Umbilical cord (tissue), 2 donors: ENCODE measurements around the gene MST1. TPM values are rescaled to one million over a fixed set of nuclear protein-coding genes. Genes with fewer than 3 reads are reported as not detected.

Experiments used
- DNase-seq: peaks from one replicate; pipeline ENCODE4 v3.0.0-alpha.2; 2015; ENCODE audit warnings: low spot score
- total RNA-seq: library from RNA; depleted of rRNA; stranded (reverse); fragments of >200 nt; gene quantifications from one replicate; pipeline ENCODE4 v1.2.3, GENCODE V29; 2014; ENCODE audit warnings: low replicate concordance; ENCODE audit not compliant: insufficient read depth

The MST1 gene
- total RNA-seq, 1 donor from 2014 or later, result 2.2 TPM

DNA sequence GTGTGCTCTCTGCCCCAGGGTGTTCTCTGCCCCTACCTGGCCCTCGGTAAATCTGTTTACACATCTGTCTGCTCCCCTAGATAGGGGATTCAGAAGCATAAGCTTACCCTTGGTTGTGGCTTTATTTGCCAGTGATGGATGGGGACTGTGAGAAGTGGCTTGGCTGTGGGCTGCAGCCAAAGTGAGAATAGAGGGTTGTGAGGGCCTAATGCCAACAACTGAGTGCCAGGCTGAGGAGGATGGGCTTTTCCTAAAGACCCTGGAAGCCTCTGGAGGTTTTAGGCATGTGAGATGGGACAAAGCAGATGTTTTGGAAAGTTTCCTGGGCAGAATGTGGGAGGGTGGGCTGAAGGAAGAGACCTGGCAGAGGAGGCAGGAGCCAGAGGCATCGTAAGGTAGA lies 30.6 kb downstream of the MST1 start:
- DNase-seq, result no peak

DNA sequence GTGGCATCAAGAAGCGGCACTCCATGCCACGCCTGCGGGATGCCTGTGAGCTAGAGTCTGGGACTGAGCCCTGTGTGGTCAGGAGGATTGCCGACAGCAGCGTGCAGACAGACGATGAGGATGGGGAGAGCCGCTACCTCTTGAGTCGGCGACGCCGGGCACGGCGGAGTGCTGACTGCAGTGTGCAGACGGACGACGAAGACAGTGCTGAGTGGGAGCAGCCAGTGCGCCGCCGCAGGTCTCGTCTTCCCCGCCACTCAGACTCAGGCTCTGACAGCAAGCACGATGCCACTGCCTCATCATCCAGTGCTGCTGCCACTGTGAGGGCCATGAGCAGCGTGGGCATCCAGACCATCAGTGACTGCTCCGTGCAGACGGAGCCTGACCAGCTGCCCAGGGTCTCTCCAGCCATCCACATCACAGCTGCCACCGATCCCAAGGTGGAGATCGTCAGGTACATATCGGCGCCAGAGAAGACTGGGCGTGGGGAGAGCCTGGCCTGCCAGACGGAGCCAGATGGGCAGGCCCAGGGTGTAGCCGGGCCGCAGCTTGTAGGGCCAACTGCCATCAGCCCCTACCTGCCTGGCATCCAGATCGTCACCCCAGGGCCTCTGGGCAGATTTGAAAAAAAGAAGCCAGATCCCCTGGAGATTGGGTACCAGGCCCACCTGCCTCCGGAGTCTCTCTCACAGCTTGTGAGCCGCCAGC lies 31.9 kb downstream of the MST1 start:
- DNase-seq, result no peak

DNA sequence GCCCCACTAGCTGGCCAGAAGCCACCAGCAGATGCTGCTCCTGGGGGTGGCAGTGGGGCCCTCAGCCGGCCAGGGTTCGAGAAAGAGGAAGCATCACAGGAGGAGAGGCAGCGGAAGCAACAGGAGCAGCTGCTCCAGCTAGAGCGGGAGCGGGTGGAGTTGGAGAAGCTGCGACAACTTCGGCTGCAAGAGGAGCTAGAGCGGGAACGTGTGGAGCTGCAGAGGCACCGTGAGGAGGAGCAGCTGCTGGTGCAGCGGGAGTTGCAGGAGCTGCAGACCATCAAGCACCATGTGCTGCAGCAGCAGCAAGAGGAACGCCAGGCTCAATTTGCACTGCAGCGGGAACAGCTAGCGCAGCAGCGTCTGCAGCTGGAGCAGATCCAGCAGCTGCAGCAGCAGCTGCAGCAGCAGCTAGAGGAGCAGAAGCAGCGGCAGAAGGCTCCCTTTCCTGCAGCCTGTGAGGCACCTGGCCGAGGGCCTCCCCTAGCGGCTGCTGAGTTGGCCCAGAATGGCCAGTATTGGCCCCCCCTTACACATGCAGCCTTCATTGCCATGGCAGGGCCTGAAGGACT lies 32.6 kb downstream of the MST1 start:
- DNase-seq, result no peak

DNA sequence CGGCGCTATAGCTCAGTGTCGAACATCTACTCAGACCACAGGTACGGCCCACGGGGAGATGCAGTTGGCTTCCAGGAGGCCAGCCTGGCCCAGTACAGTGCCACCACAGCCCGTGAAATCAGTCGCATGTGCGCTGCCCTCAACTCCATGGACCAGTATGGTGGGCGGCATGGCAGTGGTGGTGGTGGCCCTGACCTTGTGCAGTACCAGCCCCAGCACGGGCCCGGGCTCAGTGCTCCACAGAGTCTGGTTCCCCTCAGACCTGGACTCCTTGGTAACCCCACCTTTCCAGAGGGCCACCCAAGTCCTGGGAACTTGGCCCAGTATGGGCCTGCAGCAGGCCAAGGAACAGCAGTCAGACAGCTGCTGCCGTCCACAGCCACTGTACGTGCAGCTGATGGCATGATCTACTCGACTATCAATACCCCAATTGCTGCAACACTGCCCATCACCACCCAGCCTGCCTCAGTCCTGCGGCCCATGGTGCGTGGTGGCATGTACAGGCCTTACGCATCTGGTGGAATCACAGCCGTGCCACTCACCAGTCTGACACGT lies 33.5 kb downstream of the MST1 start:
- DNase-seq, result no peak

DNA sequence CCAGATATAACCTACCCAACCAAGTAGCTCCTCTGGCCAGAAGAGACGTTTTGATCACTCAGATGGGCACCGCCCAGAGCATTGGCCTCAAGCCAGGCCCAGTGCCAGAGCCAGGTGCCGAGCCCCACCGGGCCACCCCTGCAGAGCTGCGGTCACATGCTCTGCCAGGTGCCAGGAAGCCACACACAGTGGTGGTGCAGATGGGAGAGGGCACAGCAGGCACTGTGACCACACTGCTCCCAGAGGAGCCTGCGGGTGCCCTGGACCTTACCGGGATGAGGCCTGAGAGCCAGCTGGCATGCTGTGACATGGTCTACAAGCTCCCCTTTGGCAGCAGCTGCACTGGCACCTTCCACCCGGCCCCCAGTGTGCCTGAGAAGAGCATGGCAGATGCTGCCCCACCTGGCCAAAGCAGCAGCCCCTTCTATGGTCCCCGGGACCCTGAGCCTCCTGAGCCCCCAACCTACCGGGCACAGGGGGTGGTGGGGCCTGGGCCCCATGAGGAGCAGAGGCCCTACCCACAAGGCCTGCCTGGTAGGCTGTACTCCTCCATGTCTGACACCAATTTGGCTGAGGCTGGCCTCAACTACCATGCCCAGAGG lies 34.2 kb downstream of the MST1 start:
- DNase-seq, result no peak

DNA sequence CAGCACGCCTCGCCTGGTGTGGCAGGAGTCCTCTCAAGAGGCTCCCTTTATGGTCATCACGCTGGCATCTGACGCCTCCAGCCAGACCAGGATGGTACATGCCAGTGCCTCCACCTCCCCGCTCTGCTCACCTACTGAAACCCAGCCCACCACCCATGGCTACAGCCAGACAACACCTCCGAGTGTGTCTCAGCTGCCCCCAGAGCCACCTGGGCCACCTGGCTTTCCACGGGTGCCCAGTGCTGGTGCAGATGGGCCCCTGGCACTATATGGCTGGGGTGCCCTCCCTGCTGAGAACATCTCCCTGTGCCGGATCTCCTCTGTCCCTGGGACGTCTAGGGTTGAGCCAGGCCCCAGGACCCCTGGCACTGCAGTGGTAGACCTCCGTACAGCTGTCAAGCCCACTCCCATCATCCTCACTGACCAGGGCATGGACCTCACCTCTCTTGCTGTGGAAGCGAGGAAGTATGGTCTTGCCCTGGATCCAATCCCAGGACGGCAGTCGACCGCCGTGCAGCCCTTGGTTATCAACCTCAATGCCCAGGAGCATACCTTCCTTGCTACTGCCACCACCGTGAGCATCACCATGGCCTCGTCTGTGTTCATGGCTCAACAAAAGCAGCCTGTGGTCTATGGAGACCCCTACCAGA lies 35.0 kb downstream of the MST1 start:
- DNase-seq, result no peak

DNA sequence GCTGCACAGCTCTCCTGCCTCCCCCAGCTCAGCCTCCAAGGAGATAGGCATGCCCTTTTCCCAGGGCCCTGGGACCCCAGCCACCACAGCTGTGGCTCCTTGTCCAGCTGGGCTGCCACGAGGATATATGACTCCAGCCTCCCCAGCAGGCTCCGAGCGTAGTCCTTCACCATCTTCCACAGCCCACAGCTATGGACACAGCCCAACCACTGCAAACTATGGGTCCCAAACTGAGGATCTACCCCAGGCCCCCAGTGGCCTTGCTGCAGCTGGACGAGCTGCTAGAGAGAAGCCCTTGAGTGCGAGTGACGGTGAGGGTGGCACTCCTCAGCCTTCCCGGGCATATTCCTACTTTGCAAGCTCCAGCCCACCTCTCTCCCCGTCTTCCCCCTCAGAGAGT lies 35.7 kb downstream of the MST1 start:
- DNase-seq, result no peak

DNA sequence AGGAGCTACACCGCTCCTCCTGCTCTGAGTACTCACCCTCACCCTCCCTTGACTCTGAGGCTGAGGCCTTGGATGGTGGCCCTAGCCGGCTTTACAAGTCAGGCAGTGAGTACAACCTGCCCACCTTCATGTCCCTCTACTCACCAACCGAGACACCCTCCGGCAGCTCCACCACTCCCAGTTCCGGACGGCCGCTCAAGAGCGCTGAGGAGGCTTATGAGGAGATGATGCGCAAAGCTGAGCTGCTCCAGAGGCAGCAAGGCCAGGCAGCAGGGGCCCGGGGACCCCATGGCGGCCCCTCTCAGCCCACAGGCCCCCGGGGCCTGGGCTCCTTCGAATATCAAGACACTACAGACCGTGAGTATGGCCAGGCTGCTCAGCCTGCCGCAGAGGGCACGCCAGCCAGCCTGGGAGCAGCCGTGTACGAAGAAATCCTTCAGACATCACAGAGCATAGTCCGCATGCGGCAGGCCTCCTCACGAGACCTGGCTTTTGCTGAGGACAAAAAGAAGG lies 36.3 kb downstream of the MST1 start:
- DNase-seq, result no peak

DNA sequence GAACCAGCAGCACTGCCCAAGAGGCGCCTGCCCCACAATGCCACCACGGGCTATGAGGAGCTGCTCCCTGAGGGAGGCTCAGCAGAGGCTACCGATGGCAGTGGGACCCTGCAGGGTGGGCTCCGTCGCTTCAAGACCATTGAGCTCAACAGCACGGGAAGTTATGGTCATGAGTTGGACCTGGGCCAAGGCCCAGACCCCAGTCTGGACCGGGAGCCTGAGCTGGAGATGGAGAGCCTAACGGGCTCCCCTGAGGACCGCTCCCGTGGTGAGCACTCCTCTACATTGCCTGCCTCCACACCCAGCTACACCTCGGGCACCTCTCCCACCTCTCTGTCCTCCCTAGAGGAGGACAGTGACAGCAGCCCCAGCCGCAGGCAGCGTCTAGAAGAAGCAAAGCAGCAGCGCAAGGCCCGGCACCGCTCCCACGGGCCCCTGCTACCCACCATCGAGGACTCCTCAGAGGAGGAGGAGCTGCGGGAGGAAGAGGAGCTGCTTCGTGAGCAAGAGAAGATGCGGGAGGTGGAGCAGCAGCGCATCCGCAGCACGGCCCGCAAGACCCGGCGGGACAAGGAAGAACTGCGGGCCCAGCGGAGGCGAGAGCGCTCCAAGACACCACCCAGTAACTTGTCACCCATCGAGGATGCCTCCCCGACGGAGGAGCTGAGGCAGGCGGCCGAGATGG lies 36.9 kb downstream of the MST1 start:
- DNase-seq, result no peak

DNA sequence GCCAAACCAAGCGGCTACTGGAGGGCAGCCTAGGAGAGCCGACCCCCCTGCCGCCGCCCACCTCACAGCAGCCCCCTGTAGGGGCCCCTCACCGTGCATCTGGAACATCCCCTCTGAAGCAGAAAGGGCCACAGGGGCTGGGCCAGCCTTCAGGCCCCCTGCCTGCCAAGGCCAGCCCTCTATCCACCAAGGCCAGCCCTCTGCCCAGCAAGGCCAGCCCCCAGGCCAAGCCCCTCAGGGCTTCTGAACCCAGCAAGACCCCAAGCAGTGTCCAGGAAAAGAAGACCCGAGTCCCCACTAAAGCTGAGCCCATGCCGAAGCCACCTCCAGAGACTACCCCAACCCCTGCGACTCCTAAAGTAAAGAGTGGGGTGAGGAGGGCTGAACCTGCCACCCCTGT lies 38.6 kb downstream of the MST1 start:
- no peak for DNase-seq

DNA sequence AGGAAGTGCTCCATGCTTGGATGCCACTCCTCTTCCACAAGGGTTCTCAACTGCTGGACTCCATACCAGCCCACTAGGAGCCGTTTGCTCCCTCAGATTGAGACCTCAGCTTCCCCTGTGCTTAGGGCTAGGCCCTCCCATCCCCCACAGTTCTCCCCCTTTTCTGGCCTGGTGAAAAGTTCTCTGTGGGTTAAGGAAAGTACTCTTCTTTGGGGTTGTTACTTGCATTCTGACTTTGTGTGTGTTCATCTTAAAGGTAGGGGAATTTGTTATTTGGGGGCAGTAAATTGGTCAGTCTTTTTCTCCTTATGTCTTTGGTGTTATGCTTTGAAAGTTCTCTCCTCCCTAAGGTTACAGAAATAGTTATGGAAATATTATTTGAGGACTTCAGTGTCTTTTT lies 39.1 kb downstream of the MST1 start:
- no peak for DNase-seq

DNA sequence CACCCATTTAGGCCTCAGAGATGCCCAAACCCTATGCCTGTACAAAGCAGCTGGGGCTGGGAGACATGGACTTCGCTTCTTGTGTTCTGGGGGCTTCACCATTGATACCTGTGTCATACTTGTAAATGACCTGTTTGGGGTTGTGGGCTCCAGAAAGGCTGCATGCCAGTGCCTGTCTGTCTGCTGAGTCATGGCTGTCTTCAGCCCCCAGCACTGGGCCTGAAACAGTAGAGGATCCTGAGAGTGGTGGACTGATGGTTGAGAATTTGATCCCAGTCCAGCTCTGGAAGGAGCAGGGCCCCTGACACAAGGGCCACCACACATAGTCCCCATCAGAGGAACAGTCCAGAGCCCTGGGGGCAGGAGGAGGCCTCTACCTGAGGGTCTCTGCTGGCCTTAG lies 39.7 kb downstream of the MST1 start:
- DNase-seq, result no peak

DNA sequence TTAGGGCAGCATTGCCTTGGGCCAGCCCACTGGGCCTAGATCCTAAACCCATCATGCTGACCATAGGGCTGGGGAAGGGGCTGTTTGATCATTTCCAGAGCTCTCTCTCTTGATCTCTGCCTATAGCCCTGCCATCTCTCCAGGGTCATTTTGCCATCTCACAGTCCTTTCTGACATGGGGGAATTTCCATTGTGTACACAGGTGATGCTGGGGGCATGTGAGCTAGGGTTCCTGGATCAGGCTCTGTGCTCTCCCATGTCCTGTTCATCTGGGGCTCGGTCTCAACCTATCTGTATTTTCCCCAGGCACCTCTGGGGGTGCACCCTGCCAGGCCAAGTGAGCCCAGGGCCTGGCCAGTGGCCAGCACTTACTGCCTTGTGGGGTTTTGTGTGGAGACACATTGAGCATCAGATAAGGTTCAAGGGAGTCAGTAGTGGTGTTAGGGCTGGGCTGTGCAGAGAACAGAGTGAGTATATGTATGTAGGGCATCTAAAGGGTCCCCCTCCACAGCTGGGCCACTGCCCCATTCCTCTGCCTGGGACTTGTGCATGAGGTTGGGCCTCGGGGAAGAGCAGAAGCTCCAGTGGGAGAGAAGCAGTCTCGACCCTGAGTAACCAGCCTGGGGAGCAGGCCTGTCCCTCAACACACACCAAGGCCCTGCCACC lies 40.8 kb downstream of the MST1 start:
- DNase-seq, result no peak

DNA sequence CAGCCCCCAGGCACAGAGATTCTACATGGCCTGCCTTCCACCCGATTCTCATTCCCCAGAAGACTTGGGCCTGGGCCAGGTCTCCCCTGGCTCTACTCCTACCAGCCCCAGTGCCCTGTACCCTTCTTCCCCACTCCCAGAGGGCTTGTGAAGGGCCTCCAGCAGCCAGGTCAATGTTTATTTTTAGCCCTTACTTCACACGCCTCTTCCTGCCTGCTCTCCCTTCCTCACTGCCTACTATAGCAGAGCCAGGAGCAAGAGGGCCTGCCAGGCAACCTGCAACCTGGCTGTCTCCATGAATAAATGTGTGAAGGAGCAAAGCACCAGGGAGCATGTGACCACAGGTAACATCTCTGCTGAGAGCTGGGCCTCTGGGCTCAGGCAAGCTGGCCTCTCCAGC lies 41.5 kb downstream of the MST1 start:
- no peak for DNase-seq

DNA sequence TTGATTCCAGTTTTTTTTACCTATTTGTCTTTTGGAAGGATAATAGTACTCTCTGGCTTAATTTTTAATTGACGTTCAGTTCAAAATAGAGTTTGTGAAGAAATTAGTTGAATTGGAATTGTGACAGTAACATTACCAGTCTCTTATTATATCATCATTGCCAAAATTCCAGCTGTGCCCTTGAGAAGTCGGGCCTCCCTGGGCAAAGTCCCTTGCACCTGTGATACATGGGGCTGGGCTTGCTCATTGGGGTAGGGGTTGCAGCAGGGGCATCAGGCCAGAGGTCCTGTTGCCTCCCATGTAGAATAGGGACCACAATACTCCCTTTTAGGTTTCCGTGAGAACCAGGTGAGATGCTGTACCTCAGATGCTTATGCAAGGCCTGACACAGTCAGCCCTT lies 43.0 kb downstream of the MST1 start:
- DNase-seq, result no peak

DNA sequence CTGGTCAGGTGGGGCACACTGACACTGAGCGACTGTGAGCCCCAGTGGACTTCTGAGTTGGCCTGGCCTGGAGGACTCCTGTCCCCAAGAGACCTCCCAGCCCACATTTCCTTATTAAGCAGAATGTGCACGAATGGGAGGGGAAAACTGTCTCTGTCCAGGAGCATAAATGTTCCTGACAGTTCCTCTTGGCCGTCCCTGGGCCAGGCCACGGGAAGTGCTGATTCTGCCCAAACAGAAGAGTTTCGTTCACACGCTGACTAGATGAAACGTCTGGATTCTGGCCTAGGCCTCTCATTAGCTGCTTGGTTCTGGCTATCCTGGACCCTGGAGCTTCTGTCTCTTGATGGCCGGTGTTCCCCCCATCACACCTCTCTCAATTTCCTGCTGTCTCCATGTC lies 44.6 kb downstream of the MST1 start:
- no peak for DNase-seq

DNA sequence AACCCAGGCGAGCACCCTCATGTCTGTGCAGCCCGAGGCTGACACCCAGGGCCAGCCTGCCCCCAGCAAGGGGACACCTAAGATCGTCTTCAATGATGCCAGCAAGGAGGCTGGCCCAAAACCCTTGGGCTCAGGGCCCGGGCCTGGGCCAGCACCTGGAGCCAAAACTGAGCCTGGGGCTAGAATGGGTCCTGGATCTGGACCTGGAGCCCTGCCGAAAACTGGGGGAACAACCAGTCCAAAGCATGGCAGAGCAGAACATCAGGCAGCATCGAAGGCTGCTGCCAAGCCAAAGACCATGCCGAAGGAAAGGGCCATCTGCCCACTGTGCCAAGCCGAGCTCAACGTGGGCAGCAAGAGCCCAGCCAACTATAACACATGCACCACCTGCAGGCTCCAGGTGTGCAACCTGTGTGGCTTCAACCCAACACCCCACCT lies 46.5 kb downstream of the MST1 start:
- DNase-seq, result no peak

DNA sequence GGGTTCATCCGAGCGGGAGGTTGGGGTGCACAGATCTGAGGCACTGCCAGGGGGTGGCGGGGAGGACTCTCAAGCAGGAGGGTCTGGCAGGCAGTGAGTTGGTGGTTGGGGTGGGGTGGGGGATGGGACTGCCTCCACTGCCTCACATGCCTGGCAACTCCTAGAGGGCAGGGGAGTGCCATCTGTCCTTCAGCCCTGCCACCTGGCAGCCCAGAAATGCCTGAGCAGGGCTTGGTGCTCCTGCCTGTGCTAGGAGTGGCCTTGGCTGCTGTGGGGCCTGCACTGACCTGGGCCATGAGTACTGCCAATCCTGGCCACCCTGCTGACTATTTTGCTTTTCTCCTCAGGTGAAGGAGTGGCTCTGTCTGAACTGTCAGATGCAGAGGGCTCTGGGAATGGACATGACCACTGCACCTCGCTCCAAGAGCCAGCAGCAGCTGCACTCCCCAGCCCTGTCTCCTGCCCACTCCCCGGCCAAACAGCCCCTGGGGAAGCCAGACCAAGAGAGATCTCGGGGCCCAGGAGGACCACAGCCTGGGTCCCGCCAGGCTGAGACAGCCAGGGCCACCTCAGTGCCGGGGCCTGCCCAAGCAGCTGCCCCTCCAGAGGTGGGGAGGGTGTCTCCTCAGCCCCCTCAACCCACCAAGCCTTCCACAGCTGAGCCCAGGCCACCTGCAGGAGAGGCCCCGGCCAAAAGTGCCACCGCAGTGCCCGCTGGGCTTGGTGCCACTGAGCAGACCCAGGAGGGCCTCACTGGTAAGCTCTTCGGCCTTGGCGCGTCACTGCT lies 47.2 kb downstream of the MST1 start:
- no peak for DNase-seq

DNA sequence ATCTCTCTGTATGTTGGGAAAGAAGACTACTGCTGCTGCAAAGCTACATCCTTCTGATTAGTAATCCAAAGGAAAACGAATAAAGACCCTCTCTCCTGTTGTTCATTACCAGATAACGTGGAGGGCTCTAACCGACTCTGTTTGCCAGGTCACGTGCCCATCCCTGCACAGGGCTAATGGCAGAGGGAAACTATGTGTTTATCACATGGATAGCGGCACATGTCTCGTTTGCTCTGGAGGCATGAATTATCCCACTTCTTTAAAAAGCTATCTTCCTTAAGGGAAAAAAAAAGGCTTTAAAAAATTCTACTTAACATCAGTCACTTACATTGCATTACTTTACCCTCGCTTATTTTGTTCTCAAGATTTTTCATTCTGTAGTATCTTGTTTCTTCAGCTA lies 48.0 kb downstream of the MST1 start:
- no peak for DNase-seq

DNA sequence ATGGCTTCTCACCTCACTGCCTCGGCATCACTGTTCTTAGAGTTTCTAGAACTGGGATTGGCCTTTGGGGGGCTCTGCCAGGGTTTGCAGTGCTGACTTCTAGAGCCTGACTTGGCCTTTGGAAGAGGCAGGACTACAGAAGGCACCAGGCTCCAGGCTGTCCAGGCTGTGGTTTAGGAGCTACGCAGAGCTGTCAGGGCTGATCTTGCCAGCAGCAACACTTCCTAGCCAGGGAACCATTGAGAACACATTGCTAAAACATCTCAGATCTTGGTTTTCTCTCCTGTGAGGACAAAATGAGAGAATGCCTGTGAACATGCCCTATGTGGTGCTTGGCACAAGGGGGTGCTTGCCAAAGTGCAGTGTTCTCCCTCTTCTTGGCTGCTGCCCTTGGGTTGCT lies 49.7 kb downstream of the MST1 start:
- DNase-seq, result no peak
